ENCODE data around the gene CCDC106.
A peak's percentile ranks its signal among the peaks of the same experiment; 100 is the strongest.

The CCDC106 gene

DNA sequence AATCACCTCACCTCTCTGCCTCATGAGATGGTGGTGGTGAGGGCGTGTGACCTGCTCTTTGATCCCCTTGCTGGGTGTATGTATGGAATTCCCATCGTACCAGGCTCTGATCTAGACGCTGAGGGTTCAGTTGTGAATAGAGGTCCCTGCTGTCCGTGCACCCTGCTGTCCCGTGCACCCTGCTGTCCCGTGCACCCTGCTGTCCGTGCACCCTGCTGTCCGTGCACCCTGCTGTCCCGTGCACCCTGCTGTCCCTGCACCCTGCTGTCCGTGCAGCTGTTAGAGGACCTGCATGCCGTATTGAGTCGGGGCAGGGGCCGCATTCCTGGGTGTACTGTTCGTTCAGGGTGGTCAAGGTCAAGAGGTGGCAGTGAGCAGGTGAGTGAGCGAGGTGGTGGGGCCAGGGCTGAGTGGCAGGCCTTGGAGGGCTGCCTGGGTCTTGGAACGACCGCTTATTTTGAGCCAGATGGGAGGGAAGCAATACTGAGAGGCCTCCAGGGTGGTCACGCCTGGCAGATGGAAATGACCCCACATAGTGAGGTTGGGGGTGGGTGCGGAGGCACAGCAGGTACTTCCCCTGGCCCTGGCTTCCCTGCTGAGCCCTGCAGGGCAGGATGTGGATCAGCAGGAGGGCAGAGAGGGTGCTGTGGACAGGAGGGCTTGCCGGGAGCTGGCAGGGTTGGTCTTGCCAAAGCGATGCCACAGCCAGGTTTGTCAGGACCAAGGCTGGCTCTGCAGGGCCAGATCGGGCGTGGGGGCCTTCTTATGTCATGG is 22.5 kb downstream of the CCDC106 start:
- DNase-seq, result no peak

DNA sequence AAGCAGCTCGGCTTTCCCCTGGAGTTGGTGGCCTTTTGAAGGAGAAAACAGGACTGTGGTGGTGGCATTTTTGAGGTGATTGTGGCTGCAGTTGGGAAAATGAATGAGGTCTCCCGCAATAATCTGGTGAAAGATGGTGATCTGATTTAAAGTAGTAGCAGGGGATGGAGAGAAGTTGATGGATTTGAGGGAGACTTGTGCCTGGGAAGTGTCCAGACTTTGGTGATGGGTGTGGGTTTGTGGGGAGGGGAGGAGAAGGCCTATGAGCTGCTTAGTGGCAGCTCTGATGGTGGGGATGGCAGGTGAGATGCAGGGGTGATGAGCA is 23.0 kb downstream of the CCDC106 start:
- DNase-seq, result no peak

- DNase-seq, result no peak
Measured at GRCh38 chr19:55672418-55672817, 24.4 kb downstream of the CCDC106 start.

DNA sequence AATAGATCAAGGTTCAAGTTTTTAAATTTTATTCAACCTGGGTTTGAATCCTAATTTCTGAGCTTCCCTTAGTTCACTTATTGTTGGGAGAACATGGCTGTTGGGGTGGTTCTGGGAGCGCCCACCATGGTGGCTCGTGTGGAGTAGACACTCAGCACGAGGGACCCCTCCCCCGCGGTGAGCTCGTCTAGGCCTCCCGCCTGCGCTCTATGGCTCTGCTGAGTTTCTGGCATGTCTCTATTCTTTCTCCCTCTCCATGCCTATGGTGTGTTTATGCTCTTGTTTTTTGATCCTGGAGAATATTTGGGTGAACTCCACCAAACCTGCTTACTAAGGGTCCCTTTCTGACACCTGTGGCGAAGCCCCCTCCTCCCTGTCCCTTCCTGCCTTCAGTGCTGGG is 25.5 kb downstream of the CCDC106 start:
- DNase-seq, result no peak

DNA sequence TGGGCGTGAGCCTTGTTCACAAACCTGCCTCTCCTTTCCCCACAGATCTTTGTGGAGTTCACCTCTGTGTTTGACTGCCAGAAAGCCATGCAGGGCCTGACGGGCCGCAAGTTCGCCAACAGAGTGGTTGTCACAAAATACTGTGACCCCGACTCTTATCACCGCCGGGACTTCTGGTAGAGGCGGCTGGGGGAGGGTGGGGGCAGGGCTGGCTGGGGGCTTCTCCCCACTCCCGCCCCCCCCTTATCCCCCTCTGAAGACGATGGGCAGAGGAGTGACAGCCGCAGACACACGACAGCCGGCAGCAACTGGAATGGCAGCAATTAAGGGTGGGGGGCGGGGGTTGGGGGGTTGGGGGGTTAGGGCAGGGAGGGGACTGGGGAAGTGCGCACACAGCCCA is 25.9 kb downstream of the CCDC106 start:
- DNase-seq, result no peak

GRCh38 chr19:55674459-55674840 is 26.4 kb downstream of the CCDC106 start:
- no peak for DNase-seq

- peak; percentile 97 to 98 (median 97) for DNase-seq
Measured at GRCh38 chr19:55674841-55675660, 27.0 kb downstream of the CCDC106 start, which contains the start of gene EPN1. Gene EPN1, plus strand, starts transcription at chr19:55675226. Its CDS starts 3,402 bp downstream, at chr19:55678628.

DNA sequence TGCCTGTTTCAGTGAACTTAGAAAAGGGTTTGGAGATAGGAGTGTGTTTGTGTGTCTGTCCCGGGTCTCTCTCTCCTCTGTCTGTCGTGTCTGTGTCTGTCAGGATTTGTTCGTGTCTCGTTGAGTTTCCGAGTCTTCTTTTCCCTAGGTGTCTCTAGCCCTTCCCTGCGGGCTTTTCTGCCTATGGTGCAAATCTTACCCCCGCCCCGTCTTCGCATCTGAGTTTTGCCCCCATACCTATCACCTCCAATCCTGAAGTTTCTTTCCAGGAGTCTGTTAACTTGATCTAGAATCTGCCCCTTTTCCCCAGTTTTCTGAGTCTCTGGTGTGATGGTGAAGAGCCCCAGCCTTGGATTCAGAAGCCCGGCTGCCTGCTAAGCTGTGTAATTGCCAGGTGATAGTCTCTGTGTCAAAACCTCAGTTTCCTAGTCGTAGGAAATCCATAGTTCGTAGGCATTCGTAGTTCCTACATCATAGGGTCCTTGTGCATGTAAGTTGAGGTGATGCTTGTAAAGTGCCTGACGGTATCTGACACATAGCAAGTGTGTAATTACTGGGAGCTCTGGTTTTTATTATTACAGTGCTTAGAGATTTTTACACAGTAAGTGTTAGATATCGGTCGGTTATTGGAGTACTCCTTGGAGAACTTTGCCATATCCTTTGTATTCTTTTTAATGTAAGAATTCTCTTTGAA is 27.8 kb downstream of the CCDC106 start:
- DNase-seq, result peak in 1 of 3 donors; percentile 7

DNA sequence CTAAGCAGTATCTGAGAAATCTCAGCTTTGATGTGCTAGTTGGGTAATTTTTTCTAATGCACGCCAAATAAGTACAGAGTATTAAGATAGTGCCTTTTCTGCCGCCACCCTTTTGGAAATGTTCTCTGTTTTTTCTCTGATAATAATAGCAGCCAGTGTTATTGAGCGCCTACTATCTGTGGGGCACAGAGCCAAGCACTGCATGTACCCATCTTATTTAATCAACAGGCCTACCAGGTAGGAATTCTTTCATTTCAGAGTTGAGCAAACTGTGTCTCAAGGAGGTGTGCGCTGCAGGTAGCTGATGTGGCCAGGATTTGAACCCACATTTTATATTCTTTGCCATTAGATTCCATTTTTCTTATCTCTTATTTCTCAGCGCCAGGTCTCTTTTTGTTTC is 28.4 kb downstream of the CCDC106 start:
- DNase-seq, result no peak

DNA sequence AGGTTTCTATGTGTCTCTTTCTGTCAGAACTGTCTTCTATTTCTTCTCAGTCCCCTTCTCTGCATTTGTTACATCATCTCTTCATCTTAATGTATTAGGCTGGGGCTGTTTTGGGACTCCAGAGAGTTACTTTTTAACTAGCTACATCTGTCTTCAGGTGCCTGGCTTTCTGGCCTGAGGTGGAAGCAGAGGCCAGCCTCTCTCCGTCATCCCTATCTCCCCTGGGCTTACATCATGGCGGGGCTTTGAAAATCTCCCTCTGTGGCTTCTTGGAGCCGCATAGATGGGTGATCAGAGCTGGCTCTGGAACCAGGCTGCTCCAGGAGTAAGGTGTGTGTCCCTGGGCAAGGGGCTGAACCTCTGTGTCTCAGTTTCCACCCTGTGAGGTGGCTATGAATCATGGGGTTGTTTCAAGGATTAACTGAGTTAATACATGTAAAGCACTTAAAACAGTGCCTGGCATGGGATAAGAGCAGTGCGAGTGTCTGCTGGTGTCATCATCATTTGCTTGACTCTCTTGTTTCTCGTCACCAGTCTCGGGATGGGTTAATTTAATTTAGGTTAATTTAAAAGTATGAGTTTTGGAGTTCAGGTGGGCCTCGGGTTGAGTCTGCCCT is 29.0 kb downstream of the CCDC106 start:
- DNase-seq, result no peak

- DNase-seq, result peak in 1 of 3 donors; percentile 7
Measured at GRCh38 chr19:55677572-55678028, 29.6 kb downstream of the CCDC106 start.

- peak; percentile 69 to 70 (median 70) for DNase-seq
Measured at GRCh38 chr19:55678121-55678671, 30.2 kb downstream of the CCDC106 start.

GRCh38 chr19:55679343-55680257 is 31.6 kb downstream of the CCDC106 start:
- DNase-seq, result no peak

GRCh38 chr19:55680339-55681130 is 32.5 kb downstream of the CCDC106 start:
- DNase-seq, result no peak

GRCh38 chr19:55681131-55682092 is 33.4 kb downstream of the CCDC106 start:
- DNase-seq, result no peak

DNA sequence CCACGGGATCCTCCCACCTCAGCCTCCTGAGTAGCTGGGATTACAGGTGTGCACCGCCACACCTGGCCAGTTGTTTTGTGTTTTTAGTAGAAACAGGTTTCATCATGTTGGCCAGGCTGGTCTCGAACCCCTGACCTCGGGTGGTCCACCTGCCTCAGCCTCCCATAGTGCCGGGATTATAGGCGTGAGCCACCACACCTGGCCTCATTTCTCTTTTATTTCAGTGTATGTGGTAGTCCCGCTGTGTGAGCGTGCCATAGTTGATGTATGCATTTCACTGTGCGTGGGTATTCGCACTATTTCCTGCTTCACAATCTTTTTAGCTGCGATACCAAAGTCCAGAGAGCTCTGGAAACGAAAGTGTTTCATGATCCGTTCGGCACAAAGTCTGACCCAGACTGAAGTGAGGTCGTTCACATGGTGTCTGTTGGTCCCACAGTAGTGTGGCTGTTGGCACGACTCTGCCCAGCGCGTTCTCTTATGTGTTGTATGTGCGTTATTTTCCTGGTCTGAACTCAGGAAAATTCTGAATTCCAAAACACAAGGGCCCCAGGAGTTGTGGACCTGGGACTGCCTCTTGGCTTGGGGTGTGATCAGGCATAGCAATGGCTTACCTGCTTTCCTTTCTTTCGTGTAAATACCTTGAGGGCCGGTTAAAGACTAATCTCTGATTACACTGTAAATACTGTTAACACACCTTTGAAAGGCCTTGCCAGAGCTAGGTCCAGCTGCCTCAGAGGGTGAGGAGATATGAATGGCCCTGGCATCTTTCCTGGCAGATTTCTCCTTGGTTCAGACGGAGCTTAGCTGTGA is 35.6 kb downstream of the CCDC106 start:
- no peak for DNase-seq

GRCh38 chr19:55684946-55685681 is 37.1 kb downstream of the CCDC106 start:
- no peak for DNase-seq

GRCh38 chr19:55685776-55686175 is 37.8 kb downstream of the CCDC106 start:
- no peak for DNase-seq

Measured in suppressor macrophage treated with lipopolysaccharide for 1 hour (primary cell).